Omental fat pad (tissue), 4 donors: ENCODE data around the gene PPP1R9A. TPM values are rescaled to one million over a fixed set of nuclear protein-coding genes. Genes with fewer than 3 reads are reported as not detected.

Experiments used
- ATAC-seq: fragments of 150-250 bp; one replicate; pipeline ENCODE4 v1.9.1; 2016; ENCODE audit warnings: mild to moderate bottlenecking, moderate library complexity; ENCODE audit not compliant: low FRiP score
- DNase-seq: peaks from one replicate; pipeline ENCODE4 v3.0.0-alpha.2; 2019; ENCODE audit warnings: low spot score
- CTCF ChIP-seq, 3 donors: fragments of 450-650 bp; IDR thresholded peaks; one replicate each; pipeline ENCODE4 v1.5.1; 2016 to 2017; ENCODE audit warnings: antibody characterized with exemption in 3 of 3, mild to moderate bottlenecking in 3 of 3, moderate library complexity in 2 of 3
- total RNA-seq, 4 donors: library from RNA; depleted of rRNA; stranded (reverse); fragments of >200 nt; gene quantifications; one replicate each; pipeline ENCODE4 v1.1.0, GENCODE V29; 2016

Gene PPP1R9A
- total RNA-seq, 4 donors from 2014 or later: 5.5 to 16.5 (median 9.6) TPM

- DNase-seq (no peak), ATAC-seq (no peak)
- no peak for TF ChIP-seq CTCF (IDR thresholded peaks at IDR 0.05)
Measured at GRCh38 chr7:95200741-95201140, 293.3 kb downstream of the PPP1R9A start.

- ATAC-seq (no peak), DNase-seq (no peak)
- TF ChIP-seq CTCF (IDR thresholded peaks at IDR 0.05): no peak
Measured at GRCh38 chr7:95201727-95202126, 294.3 kb downstream of the PPP1R9A start.

- no peak for TF ChIP-seq CTCF (IDR thresholded peaks at IDR 0.05)
- DNase-seq (no peak), ATAC-seq (no peak)
Measured at GRCh38 chr7:95204618-95205017, 297.2 kb downstream of the PPP1R9A start.

- no peak for DNase-seq
- no peak for ATAC-seq
- TF ChIP-seq CTCF (IDR thresholded peaks at IDR 0.05): no peak
Measured at GRCh38 chr7:95205665-95206225, 298.4 kb downstream of the PPP1R9A start.

GRCh38 chr7:95209276-95209675 is 301.9 kb downstream of the PPP1R9A start:
- ATAC-seq: no peak
- no peak for TF ChIP-seq CTCF (IDR thresholded peaks at IDR 0.05)
- DNase-seq: no peak

- DNase-seq (no peak), ATAC-seq (no peak)
Measured at GRCh38 chr7:95209788-95210187, 302.4 kb downstream of the PPP1R9A start.

More at GRCh38 chr7:95209788-95210187, 302.4 kb downstream of the PPP1R9A start:
- TF ChIP-seq CTCF (IDR thresholded peaks at IDR 0.05): no peak
